Raji (cell line): Measurements from ENCODE around the gene NPAS1.

Source experiments
- POLR2A ChIP-seq: IDR thresholded peaks from 2 replicates; pipeline ENCODE4 v1.6.1; 2011; ENCODE audit warnings: low read depth, low read length, control low read depth; ENCODE audit not compliant: insufficient read depth

The NPAS1 gene, protein sequence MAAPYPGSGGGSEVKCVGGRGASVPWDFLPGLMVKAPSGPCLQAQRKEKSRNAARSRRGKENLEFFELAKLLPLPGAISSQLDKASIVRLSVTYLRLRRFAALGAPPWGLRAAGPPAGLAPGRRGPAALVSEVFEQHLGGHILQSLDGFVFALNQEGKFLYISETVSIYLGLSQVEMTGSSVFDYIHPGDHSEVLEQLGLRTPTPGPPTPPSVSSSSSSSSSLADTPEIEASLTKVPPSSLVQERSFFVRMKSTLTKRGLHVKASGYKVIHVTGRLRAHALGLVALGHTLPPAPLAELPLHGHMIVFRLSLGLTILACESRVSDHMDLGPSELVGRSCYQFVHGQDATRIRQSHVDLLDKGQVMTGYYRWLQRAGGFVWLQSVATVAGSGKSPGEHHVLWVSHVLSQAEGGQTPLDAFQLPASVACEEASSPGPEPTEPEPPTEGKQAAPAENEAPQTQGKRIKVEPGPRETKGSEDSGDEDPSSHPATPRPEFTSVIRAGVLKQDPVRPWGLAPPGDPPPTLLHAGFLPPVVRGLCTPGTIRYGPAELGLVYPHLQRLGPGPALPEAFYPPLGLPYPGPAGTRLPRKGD

DNA sequence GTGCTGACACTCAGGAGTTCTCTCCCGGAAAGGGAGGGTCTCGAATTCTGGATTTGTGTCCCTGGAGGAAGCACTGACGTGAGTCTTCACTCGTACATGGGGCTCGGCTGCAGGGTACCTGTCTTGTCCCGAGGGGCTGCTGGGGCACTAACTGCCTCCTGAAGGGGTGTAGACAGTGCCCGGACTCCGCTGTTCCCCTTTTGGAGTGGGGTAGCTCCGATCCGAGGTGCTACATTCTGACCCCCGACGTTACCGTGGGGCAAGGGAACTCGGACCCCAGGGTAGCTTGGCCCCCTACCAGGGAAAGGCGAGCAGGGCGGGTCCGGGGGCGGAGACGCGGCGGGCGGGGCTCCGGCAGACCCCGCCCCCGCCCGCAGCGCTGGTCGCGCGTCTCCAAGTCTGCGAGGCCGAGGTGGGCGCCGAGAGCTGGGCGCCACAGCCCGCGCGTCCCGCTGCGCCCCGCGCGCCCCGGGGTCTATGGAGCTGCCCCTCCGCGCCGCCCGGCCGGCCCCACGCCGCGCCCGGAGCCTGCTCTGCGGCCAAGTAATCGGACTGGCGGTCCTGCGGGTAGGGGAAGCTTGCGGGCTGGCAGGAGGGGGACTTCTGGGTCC is at the start of gene NPAS1:
Gene NPAS1 (plus strand): TSS at position 407 of the 611 bp plus-strand sequence. CDS start 1,211 bp downstream, outside the sequence.
- no peak for TF ChIP-seq POLR2A

DNA sequence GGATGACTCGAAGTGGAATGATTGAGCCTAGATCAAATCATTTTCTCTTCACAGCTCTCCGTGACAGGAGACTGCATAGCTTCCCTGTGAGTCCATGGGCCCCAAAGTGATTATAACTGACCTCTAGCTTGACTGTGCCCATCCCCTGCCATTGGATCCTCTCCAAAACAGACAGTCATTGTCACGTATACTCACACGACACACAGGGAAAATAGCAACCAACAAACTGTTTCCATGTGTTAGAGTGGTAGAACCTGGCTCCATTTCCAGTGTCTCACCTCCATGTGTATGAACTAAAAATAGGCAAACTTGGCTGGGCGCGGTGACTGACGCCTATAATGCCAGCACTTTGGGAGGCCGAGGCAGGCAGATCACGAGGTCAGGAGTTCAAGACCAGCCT is 48.8 kb upstream of the NPAS1 start:
- TF ChIP-seq POLR2A: no peak

- TF ChIP-seq POLR2A: no peak
These were observed 47.3 kb upstream of the NPAS1 start for GRCh38 chr19:46972311-46972710.

GRCh38 chr19:46974181-46974580 is 45.5 kb upstream of the NPAS1 start:
- no peak for TF ChIP-seq POLR2A

DNA sequence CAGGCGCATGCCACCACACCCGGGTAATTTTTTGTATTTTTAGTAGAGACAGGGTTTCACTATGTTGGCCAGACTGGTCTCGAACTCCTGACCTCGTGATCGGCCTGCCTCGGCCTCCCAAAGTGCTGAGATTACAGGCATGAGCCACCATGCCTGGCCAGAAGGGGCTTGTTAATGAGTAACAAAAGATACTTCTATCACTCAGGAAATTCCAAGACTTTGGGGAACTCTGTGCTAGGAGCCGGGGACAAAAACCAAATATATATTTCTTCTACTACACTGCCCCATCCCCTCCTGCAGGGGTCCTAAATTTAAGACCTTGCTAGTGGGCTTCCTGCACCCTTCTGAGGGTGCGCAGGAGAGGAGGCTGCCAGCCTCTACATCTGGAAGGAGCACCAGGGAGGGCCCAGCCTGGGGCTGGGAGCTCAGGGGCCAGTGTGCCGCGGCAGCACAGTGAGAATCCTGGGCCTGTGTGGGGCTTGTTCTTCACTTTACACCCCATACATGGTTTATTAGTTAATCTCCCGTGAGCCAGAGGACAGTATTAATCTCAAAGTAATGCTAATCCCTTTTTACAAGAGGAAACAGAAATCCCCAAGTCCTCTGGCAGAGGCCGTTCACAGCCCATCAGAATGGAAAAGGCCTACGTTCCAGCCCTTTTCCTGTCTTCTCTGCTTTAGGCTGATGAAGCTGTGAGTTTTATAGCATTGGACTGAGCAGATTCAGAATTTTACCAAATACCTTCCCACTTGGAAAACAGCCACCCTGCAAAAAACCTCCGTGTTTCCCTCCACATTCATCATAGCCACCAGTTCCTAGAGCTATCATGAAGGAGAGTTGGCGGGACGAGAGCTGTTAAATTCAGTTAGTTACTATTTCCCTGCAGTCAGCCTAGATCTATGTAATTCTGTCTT is 44.4 kb upstream of the NPAS1 start:
- no peak for TF ChIP-seq POLR2A

DNA sequence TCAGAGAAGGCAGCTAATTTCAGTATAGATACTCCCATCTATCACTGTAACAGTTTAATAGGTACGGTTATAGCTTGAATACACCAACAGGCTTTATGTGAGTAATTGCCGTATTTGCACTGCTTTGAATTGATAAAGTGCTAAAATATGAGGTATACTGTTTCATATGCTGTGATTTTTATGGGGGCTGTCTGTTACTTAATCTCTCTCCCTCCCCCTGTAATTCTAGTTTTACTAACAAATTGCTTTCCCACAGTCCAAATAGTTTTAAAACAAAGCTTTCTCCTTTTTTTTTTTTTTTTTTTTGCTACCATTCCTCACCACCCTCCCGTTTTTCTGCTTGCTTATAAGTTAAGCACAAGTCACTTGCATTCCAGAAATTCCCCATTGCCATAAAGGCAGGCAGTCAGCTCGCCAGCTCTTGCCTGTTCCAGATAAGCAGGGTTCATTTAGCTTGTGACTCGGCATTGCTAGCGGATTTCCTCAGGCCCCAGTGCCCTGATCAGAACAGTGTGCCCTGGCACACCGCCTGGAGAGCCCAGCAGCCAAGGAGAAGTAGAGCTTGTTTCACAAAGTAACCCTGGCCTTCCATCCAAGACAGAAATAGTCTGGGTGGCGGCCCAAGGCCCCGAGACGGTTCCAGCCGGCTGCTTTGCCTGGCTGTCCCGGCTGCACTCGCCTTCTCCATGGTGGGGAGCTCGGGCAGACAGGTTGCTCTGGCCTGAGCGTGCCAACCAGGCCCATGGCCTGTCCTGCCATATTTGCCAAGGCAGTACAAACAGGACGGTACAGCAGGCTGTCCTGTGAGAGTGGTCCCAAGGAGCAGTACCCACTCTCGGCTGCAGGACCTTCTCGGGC is 43.5 kb upstream of the NPAS1 start:
- TF ChIP-seq POLR2A: no peak

DNA sequence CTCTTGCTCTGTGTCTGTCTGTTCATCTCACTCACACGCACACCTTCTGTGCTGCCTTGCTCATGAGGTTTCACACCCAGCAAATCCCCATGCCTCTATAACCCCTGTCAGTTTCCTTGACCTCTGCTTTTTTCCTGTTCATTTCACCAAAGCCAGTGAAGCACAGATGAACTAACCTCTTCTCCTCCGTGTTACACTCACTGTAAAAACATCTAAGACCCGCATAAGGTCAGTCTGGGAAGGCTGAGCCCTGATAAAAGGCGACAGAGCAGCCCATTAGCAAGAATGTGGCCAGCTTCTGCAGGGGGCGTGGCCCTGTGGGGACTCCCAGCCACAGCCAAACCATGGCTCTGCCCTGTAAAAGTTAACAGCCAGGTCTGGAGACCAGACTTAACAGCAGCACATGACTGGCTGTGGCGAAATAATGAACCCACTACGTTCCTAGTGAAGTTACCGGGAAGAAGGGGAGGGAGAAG is 42.8 kb upstream of the NPAS1 start:
- no peak for TF ChIP-seq POLR2A

GRCh38 chr19:46977548-46977947 is 42.1 kb upstream of the NPAS1 start:
- TF ChIP-seq POLR2A: no peak

- TF ChIP-seq POLR2A: no peak
These were observed 41.3 kb upstream of the NPAS1 start for GRCh38 chr19:46978171-46978869.

DNA sequence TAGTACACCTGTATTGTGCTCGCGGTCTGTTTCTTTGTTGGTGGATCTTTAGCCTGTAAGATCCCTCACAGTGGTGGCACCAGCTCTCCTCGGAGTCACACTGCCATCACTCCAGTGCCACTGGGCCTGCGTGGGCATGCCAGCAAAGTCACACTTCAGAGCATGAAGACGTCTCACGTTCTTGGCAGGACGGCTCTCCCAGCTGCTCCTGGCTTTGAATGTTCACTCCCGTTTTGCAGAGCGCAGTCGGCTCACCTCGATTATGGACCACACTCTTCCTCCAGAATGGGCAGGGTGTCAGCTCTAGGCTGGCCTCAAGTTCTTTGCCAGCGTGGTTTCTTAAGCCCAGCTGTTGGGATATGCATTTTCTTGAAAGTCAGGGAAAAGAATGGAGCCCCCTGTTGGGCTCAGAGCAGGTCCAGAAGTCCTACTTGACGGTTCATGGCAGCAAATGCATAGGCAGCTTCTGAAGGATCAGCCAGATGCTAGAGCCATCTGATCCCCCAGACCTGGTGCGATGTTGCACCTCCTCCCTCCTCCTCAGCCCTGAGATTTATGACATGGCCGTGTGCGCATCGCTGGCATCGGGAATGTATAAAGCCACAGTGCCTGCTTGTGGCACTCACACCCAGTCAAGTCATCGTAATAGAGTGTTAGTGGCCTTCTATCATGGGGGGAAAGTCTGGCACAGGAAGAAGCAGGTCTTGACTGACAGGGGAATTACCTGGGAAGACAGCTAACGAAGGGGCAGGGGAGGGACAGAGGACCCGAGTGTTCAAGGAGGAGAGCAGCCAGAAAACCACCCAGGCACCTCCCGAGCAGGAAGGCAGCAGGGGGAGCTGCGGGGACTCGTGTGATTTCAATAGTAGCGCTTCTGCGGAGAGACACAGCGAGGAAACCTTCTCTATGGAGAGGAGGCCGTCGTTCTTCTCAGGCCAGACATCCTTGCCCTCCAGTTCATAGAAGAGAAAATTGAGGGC is 40.2 kb upstream of the NPAS1 start:
- TF ChIP-seq POLR2A: no peak

DNA sequence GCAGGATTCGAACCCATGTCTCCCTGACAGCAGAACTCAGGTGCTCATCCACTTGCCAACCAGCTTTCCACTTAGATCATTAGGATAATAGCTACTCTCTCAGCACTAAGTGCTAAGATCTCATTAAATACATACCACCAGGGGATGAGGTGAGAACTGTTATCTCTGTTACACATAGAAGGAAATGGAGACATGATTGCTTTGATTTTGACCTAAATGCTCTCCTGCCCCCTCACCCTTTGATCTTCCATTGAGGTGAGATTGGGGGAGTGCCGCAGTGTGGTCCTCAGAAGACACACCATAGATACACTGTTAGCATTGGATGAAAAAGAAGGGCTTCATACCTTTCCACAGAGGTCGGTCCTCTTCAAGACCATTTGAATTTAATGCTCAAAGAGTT is 38.9 kb upstream of the NPAS1 start:
- TF ChIP-seq POLR2A: no peak

- TF ChIP-seq POLR2A: no peak
These were observed 38.2 kb upstream of the NPAS1 start for GRCh38 chr19:46981286-46981945.

DNA sequence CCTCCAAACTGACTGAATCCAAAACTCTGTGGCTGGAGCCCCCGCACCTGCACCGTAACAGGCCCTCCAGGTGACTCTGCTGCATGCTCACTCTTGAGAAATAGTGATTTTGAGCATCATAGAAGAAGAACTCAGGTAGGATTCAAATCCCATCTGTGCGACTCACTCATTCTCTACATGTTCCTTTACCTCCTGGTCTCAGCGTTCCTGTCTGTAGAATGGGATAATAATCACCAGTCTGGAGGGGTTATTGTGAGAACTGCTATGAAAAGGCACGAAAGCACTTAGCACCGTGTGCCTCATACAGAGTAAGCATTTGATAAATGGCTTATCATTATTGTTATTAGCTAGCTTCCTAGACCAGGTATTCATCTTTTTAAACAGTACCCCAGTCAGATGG is 36.5 kb upstream of the NPAS1 start:
- TF ChIP-seq POLR2A: no peak
